ENCODE results near the gene CCDC47.

DNA sequence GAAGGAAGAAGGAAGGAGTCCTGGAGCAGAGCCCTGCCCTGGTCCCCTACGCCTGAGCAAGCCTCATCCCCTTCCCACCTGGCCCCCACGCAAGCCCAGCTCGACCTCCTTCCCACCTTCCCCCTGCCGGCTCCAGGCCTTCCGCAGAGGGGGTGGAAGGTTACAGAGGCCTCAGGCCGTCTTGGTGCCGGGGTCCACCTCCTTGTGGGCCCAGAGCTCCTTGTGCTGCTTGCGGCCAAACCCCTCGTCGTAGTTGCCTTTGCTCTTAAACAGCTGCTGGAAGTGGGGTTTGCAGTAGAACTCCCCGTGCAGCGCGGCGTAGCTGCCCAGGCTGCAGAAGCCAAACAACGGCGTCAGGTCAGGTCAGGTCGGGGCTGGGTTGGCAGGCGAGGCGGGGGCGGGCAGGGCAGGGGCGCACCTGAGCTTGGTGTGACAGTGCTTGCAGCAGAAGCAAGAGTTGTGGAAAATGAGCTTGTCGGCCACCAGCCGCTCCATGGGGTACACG lies 75.0 kb downstream of the CCDC47 start:
- TF ChIP-seq, protein P1, sequence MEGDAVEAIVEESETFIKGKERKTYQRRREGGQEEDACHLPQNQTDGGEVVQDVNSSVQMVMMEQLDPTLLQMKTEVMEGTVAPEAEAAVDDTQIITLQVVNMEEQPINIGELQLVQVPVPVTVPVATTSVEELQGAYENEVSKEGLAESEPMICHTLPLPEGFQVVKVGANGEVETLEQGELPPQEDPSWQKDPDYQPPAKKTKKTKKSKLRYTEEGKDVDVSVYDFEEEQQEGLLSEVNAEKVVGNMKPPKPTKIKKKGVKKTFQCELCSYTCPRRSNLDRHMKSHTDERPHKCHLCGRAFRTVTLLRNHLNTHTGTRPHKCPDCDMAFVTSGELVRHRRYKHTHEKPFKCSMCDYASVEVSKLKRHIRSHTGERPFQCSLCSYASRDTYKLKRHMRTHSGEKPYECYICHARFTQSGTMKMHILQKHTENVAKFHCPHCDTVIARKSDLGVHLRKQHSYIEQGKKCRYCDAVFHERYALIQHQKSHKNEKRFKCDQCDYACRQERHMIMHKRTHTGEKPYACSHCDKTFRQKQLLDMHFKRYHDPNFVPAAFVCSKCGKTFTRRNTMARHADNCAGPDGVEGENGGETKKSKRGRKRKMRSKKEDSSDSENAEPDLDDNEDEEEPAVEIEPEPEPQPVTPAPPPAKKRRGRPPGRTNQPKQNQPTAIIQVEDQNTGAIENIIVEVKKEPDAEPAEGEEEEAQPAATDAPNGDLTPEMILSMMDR (IDR thresholded peaks at IDR 0.05), result no peak
- no peak for TF ChIP-seq POLR2A (IDR thresholded peaks at IDR 0.05)
